AG10803 (cell line): ENCODE measurements around the gene POLDIP2.
"Not testable (repeated sequence)": the region's sequence is repeated elsewhere in the genome, so short reads cannot be mapped to it uniquely, and the experiment has no call there.

Experiments used
- DNase-seq: peaks from one replicate; pipeline ENCODE4 v3.0.0; 2010; ENCODE audit warnings: low read depth
- H3K4me3 ChIP-seq: 2 replicates; pipeline ENCODE4 v1.5.1; 2011; ENCODE audit warnings: mild to moderate bottlenecking, low read length, control low read depth
- TF ChIP-seq, protein P1 (sequence below): conservative IDR thresholded peaks from 2 replicates; pipeline ENCODE4 v1.5.1; 2011; ENCODE audit warnings: mild to moderate bottlenecking, low read length, control low read depth, inconsistent platforms

POLDIP2 gene

GRCh38 chr17:28343491-28343932, 13.8 kb downstream of the POLDIP2 start:
- TF ChIP-seq, protein P1, sequence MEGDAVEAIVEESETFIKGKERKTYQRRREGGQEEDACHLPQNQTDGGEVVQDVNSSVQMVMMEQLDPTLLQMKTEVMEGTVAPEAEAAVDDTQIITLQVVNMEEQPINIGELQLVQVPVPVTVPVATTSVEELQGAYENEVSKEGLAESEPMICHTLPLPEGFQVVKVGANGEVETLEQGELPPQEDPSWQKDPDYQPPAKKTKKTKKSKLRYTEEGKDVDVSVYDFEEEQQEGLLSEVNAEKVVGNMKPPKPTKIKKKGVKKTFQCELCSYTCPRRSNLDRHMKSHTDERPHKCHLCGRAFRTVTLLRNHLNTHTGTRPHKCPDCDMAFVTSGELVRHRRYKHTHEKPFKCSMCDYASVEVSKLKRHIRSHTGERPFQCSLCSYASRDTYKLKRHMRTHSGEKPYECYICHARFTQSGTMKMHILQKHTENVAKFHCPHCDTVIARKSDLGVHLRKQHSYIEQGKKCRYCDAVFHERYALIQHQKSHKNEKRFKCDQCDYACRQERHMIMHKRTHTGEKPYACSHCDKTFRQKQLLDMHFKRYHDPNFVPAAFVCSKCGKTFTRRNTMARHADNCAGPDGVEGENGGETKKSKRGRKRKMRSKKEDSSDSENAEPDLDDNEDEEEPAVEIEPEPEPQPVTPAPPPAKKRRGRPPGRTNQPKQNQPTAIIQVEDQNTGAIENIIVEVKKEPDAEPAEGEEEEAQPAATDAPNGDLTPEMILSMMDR = no peak
- H3K4me3 ChIP-seq = no peak overlapping the region
- DNase-seq = no peak

- TF ChIP-seq, protein P1 = no peak
- no peak for DNase-seq
- H3K4me3 ChIP-seq = no peak overlapping the region
Measured at GRCh38 chr17:28342313-28342712, 15.0 kb downstream of the POLDIP2 start.

DNA sequence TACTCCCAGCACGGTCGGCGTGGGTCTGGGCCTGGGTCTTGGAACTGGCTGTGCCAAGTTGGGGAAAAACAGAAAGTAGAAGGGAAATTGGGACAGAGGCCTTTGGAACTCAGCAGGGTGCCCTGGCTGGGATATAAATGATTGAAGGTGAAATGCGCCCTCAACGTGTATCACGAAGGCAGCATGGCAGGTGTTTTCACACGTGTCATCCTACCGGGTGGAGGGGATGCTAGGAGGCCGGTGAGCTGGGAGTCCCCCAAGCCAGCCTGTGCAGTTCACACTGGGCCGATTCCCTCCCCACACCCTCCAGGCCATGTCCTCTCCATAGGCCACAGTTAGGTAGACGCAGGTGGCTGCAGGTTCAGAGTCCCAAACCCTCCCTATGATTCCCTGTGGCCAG, 15.8 kb downstream of the POLDIP2 start:
- TF ChIP-seq, protein P1 = no peak
- no peak for DNase-seq
- H3K4me3 ChIP-seq = no peak overlapping the region

- H3K4me3 ChIP-seq = no peak overlapping the region
- TF ChIP-seq, protein P1 = no peak
- DNase-seq = no peak
Measured at GRCh38 chr17:28340374-28340773, 17.0 kb downstream of the POLDIP2 start.

DNA sequence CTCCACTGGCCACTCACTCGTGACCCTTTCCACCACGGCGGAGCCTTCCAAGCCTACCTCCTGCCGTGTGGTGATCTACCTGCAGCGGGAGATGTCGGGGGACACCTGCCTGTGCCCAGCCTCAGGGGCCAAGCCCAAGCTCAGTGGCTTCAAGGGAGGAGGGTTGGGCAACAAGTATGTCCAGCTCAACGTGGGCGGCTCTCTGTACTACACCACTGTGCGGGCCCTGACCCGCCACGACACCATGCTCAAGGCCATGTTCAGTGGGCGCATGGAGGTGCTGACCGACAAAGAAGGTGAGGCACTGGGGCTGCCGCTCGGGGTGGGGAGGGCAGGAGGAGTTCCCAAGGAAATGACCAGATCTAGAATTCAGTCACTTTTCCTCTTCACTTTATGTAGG, 17.9 kb downstream of the POLDIP2 start:
- no peak overlapping the region for H3K4me3 ChIP-seq
- TF ChIP-seq, protein P1 = no peak
- DNase-seq = no peak

DNA sequence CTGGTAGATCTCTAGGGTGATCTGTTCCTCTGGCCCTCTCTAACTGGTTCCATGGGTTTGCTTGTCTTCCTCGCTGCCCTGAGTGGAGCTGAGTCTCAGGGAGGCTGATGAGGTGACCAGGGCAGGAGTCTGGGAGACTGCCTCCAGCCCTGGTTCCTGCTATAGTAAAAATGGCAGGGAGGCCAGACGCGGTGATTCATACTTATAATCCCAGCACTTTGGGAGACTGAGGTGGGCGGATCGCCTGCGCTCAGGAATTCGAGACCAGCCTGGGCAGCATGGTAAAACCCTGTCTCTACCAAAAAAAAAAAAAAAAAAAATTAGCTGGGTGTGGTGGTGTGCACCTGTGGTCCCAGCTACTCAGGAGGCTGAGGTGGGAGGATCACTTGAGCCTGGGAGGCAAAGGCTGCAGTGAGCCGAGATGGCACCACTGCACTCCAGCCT, 18.5 kb downstream of the POLDIP2 start:
- H3K4me3 ChIP-seq, DNase-seq: not testable (repeated sequence)

DNA sequence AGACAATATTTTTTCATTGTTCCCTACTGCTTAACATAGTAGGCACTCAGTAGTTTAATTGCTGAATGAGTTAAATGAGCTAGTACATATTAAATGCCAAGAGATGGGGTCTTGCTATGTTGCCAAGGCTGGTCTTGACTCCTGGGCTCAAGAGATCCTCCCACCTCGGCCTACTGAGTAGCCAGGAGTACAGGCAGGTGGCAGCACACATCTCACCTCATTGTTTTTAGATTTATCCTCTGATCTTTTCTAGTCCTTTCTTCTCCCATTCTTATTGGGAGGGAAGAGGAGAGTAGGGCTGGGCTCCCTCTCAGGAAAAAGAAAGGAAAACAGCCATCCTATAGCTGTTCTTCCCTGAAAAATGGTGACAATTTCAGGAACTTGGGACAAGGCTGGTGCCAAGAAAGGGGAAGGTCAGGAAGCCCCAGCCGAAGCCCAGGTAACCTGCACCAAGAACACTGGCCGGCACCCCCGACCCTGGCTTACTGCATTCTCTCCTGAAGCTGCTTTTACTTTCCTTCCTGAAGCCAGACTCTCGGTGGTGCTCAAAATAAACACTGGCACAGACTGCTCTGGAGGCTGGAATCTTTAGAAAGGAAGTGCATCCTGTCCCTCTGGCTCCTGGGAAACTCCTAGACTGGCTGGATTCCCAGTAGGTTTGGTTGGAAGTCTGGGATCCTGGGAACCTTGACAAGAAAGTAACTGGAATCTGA, 19.1 kb downstream of the POLDIP2 start:
- TF ChIP-seq, protein P1 = no peak
- H3K4me3 ChIP-seq = no peak overlapping the region
- DNase-seq = peak; percentile 59
